Psoas muscle (tissue), 8 donors: ENCODE measurements around the gene GPR150. TPM values are rescaled to one million over a fixed set of nuclear protein-coding genes. Genes with fewer than 3 reads are reported as not detected.

Source experiments
- ATAC-seq, 4 donors: fragments of 200-7000 bp; cut with Tn5 transposase; one replicate each; pipeline ENCODE4 v1.9.1; 2020; ENCODE audit warnings: moderate library complexity in 3 of 4, mild to moderate bottlenecking in 2 of 4
- DNase-seq, 2 donors: peaks; one replicate each; pipeline ENCODE4 v3.0.0-alpha.2; 2020
- H3K27ac ChIP-seq: fragments of 200-600 bp; one replicate; pipeline ENCODE4 v1.8.0; 2022
- H3K27me3 ChIP-seq, 3 donors: fragments of 200-600 bp in 1 of 3; one replicate each; pipeline versions ENCODE4 v1.6.1 to v1.8.0; 2013 to 2022; ENCODE audit warnings: low read length in 2 of 3, mild to moderate bottlenecking in 2 of 3, moderate library complexity in 1 of 3; ENCODE audit not compliant: insufficient read depth in 3 of 3
- H3K36me3 ChIP-seq, 2 donors: fragments of 200-600 bp in 1 of 2; one replicate each; pipeline versions ENCODE4 v1.6.1 to v1.8.0; 2013 to 2022; ENCODE audit warnings: low read depth in 1 of 2, mild to moderate bottlenecking in 1 of 2, moderate library complexity in 1 of 2; ENCODE audit not compliant: insufficient read depth in 1 of 2
- H3K4me1 ChIP-seq: fragments of 200-600 bp; one replicate; pipeline ENCODE4 v1.8.0; 2022
- H3K4me3 ChIP-seq: fragments of 200-600 bp; one replicate; pipeline ENCODE4 v1.8.0; 2022; ENCODE audit warnings: mild to moderate bottlenecking
- H3K9me3 ChIP-seq: fragments of 200-600 bp; one replicate; pipeline ENCODE4 v1.8.0; 2022
- WGBS, 3 donors: extraction: QIAGEN DNeasy Blood & Tissue Kit; methylation state at CpG; one replicate each; pipeline versions ENCODE4 v1.1.6 to v1.1.7; 2013; 5-methylcytosine and 5-hydroxymethylcytosine counted together
- intact Hi-C, 2 donors: fragments of 100-400 bp; cut with DNase I; formaldehyde crosslinking; loops; one replicate each; pipeline versions ENCODE4 v1.11.0 to v1.14.2; 2022
- polyA plus RNA-seq, 3 donors: library from polyadenylated mRNA; stranded (reverse); fragments of 200-250 nt; gene quantifications; one replicate each; pipeline ENCODE4 v1.2.3, GENCODE V29; 2013
- total RNA-seq, 4 donors: library from RNA; stranded (reverse); fragmentation: NEBNext Ultra II Directional in 2 of 4; extraction: Animal tissue kit (Norgen Biotek cat#: 25700) in 2 of 4; gene quantifications; one replicate each; pipeline versions ENCODE4 v1.2.1 to v1.2.4, GENCODE V29; 2021 to 2023
- TF ChIP-seq, protein P1 (sequence below): fragments of 200-600 bp; IDR thresholded peaks from one replicate; pipeline ENCODE4 v1.8.0; 2022; ENCODE audit warnings: antibody characterized with exemption
- donor health status: healthy with polysubstance abuse.
- donor health status: DM: no; HTN: no; CAD: no; lungs with moderate emphysema.
- donor health status: Bipolar disorder and iron deficiency.
- donor health status: healthy.
- donor health status: DM: yes; HTN: yes; CAD: no.
- donor health status: DM: no; HTN: no; CAD: no.
- donor health status: DM: no; HTN: no; CAD: no.
- donor health status: DM: yes; HTN: yes; CAD: no.

Gene GPR150
- total and polyA plus RNA-seq, 7 donors = 0.10 to 0.64 (median 0.29) TPM; not detected in 2

DNA sequence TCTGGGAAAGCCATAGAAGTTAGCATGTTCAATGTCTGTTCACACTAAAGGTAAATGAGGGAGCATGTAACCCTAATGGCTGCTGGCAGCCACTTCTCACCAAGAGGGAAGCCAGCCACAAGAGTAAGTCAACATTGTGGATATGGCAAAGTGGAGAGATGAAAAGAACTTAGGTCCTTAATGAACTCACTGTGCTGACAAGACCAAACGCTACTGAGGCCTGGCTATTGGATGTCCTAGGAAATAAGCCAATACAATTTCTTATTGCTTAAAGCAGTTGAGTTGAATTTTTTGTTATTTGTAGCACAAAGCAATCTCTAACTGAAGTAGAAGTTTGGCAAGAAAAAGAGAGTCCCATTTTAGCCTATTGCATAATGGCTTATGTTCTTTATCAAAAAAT, 6.8 kb downstream of the GPR150 start:
- Histone ChIP-seq H3K4me3 (no peak overlapping the region), H3K9me3 (no peaks in the 10 kb centered on the region), H3K27ac (no peak overlapping the region), H3K36me3 (no peaks in the 10 kb centered on the region), H3K27me3 (no peaks in the 10 kb centered on the region), H3K4me1 (peaks cover 3% of the 10 kb centered on the region)
- WGBS, 3 donors = 74 to 78% (median 74%) methylated on average over 1 of the region's 1 CpG
- TF ChIP-seq, protein P1, sequence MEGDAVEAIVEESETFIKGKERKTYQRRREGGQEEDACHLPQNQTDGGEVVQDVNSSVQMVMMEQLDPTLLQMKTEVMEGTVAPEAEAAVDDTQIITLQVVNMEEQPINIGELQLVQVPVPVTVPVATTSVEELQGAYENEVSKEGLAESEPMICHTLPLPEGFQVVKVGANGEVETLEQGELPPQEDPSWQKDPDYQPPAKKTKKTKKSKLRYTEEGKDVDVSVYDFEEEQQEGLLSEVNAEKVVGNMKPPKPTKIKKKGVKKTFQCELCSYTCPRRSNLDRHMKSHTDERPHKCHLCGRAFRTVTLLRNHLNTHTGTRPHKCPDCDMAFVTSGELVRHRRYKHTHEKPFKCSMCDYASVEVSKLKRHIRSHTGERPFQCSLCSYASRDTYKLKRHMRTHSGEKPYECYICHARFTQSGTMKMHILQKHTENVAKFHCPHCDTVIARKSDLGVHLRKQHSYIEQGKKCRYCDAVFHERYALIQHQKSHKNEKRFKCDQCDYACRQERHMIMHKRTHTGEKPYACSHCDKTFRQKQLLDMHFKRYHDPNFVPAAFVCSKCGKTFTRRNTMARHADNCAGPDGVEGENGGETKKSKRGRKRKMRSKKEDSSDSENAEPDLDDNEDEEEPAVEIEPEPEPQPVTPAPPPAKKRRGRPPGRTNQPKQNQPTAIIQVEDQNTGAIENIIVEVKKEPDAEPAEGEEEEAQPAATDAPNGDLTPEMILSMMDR = no peak
- intact Hi-C loops = no loop called here
- no peak for DNase-seq
- ATAC-seq = no peak

DNA sequence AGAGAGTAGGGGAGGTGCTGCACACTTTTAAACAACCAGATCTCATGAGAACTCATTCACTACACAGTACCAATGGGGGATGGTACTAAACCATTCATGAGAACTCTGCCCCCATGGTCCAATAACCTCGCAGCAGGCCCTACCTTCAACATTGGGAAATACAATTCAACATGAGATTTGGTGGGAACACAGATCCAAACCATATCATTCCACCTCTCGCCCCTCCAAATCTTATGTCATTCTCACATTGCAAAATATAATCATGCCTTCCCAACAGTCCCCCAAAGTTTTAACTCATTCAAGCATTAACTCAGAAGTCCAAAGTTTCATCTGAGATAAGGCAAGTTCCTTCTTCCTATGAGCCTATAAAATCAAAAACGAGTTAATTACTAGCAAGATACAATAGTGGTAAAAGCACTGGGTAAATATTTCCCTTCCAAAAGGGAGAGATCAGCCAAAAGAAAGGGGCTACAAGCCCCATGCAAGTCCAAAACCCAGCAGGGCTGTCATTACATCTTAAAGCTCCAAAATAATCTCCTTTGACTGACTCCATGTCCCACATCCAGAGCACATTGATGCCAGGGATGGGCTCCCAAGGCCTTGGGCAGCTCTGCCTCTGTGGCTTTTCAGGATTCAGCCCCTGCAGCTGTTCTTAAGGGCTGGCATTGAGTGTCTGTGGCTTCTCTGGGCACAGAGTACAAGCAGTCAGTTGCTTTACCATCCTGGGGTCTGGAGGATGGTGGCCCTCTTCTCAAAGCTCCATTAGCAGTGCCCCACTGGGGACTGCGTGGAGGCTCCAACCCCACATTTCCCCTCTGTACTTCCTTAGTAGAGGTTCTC, 8.3 kb downstream of the GPR150 start:
- TF ChIP-seq, protein P1 = no peak
- ATAC-seq (no peak), DNase-seq (no peak)
- intact Hi-C loops = no loop called here
- no peaks in the 10 kb centered on the region for H3K36me3 ChIP-seq
- H3K4me1 ChIP-seq = peaks cover 3% of the 10 kb centered on the region
- WGBS, 3 donors = 90 to 92% (median 90%) methylated on average over 4 of the region's 4 CpGs
- no peak overlapping the region for H3K27ac ChIP-seq
- H3K9me3 ChIP-seq = no peaks in the 10 kb centered on the region
- H3K27me3 ChIP-seq = no peaks in the 10 kb centered on the region
- H3K4me3 ChIP-seq = no peak overlapping the region

DNA sequence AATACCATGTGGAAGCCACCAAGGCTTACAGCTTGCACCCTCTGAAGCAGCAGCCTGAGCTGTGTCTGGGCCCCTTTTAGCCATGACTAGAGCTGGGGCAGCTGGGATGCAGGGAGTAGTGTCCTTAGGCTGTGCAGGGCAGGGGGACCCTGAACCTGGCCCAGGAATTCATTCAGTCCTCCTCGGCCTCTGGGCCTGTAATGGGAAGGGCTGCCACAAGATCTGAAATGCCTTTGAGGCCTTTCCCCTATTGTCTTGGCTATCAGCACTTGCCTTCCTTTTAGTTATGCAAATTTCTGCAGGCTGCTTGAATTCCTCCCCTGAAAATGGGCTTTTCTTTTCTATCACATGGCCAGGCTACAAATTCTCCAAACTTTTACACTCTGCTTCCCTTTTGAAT, 9.0 kb downstream of the GPR150 start:
- Histone ChIP-seq H3K4me1 (peaks cover 3% of the 10 kb centered on the region), H3K27me3 (no peaks in the 10 kb centered on the region), H3K36me3 (no peaks in the 10 kb centered on the region), H3K9me3 (no peaks in the 10 kb centered on the region), H3K4me3 (no peak overlapping the region), H3K27ac (no peak overlapping the region)
- TF ChIP-seq, protein P1 = no peak
- whole genome bisulfite sequencing, 3 donors = 75 to 91% (median 88%) methylated on average over 1 of the region's 1 CpG
- ATAC-seq (no peak), DNase-seq (no peak)
- intact Hi-C loops = no loop called here

DNA sequence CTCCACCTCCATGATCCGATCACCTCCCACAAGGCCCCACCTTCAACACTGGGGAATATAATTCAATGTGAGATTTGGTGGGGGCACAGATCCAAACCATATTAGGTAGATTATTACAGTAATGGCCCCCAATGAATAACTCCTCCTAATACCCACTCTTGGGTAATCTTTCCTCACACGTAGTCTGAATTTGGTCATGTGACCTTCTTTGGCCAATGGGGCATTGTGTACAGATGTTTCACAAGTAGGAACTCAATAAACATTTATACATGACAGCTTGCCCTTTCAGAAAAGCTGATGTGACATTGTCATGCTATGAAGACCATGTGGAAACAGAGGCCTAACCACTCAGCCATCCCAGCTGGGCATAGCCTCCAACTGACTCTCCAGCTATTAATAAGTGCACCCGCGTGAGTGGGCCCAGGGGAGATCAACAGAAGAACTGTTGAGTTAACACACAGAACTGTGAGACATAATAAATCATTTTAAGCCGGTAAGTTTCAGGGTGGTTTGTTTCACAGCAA, 10.6 kb downstream of the GPR150 start:
- Histone ChIP-seq H3K27ac (no peak overlapping the region), H3K9me3 (no peaks in the 10 kb centered on the region), H3K27me3 (no peaks in the 10 kb centered on the region), H3K36me3 (no peaks in the 10 kb centered on the region), H3K4me1 (peaks cover 3% of the 10 kb centered on the region), H3K4me3 (no peak overlapping the region)
- ATAC-seq (peak in 1 of 4 donors; percentile 65), DNase-seq (no peak)
- TF ChIP-seq, protein P1 = no peak
- WGBS, 3 donors = 87 to 92% (median 89%) methylated on average over 5 of the region's 5 CpGs
- intact Hi-C loops = no loop called here
